Embryonic facial prominence (tissue), 1 donor: ENCODE results near the gene C16orf78.
"Not testable (repeated sequence)": the region's sequence is repeated elsewhere in the genome, so short reads cannot be mapped to it uniquely, and the experiment has no call there.

Experiments used
- DNase-seq: peaks from one replicate; pipeline ENCODE4 v3.0.0-alpha.2; 2016; ENCODE audit errors: extremely low spot score

The C16orf78 gene

DNA sequence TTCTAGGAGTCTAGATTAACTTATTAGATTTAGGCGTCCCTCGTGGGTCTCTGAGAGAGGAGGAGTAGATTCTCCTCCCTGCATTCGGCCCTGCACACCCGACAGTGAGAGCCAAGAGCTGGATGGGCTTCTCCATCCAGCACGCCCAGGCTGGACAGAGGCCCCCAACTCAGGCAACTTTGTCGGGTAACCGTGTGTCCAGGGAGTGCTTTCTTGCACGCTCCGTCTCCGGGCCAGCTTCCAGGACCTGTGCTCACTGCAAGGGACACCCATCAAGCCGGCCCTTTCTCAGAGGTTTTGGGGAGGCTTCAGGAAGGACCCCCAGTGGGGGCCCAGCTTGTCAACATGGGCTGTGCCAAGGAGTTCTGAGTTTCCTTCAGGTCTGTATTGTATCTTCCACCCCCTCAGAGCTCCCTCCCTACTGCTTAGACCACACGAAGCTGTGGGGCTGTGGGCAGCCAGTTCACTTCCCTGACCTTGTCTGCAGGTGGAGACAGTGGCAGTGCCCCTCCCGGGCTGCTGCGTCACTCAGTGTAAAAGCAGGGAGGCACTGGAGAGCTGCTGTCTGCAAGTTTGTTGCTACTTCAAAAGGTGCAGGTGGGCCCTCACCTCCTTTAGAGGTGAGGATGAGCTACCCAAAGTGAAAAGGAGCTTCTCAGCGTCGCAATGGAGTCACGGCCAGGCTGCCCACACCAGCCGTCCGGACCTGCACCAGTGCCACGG lies 24.0 kb upstream of the C16orf78 start:
- no peak for DNase-seq

GRCh38 chr16:49350265-49351095 lies 23.1 kb upstream of the C16orf78 start:
- DNase-seq, result no peak

- DNase-seq, result no peak
Measured at GRCh38 chr16:49351096-49351487, 22.5 kb upstream of the C16orf78 start.

DNA sequence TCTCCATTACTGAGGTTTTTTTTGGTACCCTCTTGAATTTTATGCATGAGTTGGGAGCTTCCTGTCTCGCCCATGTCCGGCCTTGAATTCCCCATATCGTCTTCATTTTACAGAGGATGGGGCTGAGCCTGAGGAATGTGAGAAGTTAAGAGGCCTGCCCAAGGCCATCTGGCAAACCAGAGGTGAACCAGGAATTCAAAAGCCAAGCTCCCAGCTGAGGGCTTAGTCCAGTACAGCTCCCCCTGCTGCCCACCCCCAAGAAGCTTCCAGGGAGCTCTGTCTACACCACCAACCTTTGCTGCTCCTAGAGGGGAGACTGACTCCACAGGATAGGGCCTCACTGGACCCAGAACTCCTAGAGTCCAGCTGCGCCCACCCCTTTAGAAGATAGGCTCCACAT lies 20.7 kb upstream of the C16orf78 start:
- no peak for DNase-seq

DNA sequence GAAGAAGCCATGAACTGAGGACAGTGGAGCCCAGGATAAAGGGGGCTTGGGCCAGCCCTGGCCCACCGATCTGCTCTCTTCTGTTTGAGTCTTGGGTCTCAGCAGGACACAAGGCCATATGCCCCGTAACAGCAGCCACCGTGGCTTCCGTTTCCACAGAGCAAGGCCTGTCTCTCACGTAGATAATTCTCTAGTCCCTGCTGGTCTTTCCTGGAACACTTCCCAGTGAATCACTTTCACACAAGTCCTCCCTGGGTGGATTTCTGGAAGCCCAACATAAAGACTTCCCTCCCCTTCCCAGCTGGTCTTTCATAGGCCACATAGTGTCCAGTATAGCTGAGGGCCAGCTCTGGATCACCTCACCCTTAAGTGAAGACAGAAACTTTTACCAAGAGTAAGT lies 19.9 kb upstream of the C16orf78 start:
- no peak for DNase-seq

DNA sequence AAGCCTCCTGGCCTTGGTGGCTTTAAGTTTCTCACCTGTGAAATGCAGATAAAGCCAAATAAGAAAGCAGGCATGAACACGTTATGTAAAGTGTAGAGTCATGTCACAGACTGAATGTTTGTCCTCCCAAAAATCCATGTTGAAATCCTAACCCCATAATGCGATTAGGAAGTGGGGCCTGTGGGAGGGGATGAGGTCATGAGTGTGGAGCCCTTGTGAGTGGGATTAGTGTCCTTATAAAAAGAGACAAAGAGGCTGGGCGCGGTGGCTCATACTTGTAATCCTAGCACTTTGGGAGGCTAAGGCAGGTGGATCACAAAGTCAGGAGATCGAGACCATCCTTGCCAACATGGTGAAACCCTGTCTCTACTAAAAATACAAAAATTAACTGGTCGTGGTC lies 19.5 kb upstream of the C16orf78 start:
- DNase-seq, result no peak

DNA sequence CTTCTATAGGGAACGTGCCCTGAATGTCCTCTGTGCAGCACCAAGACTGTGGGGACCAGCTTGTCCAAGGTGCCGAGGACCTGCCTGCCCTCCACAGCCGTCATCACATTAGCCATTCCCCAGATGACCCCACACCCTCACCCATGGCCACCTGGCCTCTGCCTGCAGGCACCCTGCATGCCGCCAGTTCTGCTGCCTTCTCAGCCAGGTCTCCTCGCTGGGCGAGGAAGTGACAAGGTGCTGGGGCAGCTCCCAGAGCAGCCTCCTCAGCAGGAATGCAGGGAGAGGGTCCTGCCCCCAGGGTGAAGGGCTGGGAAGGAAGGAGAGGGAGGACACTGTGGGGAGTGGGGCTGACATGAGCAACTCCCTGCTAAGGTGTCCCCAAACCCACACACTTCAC lies 18.6 kb upstream of the C16orf78 start:
- DNase-seq, result no peak

DNA sequence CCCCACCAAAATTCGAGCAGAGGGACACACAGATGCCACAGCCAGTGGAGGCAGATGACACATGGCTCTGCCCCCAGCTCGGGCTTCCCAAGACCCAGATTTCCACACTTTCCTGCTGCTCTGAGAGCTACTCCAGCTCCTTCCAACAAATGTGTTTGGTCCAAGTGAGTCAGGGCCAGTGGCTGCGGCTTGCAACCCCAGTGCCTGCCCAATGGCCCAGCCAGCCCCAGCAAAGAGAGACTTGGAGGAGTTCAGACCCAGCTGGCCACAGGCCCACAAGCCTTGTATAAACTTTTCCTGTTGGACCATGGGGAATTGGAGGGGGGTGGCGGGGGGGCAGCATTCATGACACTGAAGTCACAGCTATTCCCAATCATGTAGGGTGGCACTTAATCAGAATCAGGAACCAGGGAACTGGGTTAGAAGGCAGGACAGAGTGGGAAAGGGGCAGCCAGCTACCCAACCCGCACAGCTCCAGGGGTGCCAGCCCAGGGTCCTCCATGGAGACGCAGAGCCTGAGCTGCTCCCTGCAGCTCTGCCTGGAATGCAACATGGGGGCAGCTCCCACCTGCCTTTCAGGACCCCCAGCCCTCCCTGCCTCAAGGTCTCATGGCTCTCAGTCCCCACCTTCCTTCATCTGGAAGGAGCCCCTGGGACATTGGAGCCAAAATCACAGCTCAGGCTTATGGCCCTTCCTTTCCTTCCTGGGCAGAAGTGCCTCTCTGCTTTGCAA lies 17.5 kb upstream of the C16orf78 start:
- DNase-seq, result no peak

DNA sequence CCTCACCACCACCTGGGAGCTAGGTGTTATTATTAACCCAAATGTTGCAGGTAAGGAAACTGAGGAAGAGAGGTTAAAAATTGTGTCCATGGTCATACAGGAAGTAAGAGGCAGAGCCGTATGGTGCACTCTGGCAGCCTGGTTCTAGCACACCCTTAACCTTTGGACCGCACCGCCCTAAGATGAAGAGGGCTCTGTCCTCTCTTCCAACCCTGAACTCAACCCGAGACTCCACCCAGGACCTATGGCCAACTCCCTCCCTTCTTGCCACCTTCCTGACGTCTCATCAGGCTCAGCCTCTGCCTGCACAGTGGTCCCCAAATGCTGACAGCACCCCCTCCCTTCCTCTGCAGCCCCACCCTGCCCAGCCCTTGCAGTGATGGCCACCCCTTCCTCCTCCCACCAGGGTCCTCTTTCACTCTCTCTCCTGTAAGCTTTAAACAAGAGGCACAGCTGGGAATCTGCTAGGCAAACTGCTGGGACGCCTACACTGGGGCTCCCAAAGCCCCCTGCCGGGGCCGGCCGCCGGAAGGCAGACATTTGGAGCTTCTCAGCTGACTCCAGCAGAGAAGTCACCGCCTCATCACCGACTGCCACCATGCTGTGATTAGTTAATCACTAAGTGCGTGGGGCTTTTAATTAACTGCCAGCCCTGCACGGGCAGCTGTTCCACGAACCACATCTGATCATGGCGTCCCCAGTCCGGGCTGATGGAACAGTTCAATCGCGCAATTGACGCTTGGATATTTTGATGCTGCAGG lies 16.7 kb upstream of the C16orf78 start:
- no peak for DNase-seq

DNA sequence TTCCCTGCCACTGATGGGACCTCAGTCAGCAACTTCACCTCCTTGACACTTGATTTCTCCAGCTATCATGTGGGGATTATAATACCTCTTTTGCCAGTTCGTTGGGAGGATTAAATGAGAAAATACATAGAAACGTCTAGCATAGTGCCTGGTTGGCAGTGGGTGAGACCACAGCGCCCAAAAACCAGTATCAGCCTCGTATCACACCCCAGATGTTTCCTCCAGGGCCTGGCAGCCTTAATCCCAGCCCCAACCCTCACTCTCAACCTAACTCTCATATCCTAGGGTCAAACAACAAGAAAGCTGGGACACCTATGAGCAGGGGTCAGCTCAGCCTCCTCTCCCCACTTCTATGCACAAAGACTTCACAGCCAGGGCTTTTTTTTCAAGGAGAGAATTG lies 14.0 kb upstream of the C16orf78 start:
- no peak for DNase-seq

DNA sequence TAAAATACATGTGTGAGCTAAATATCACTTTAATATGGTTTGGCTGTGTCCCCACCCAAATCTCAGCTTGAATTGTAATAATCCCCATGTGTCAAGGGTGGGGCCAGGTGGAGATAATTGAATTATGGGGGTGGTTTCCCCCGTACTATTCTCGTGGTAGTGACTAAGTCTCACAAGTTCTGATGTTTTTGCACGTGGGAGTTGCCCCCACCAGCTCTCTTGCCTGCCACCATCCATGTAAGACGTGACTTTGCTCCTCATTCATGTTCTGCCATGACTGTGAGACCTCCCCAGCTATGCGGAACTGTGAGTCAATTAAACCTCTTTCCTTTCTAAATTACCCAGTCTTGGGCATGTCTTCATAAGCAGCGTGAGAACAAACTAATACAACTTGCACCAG lies 11.9 kb upstream of the C16orf78 start:
- not testable (repeated sequence) for DNase-seq

DNA sequence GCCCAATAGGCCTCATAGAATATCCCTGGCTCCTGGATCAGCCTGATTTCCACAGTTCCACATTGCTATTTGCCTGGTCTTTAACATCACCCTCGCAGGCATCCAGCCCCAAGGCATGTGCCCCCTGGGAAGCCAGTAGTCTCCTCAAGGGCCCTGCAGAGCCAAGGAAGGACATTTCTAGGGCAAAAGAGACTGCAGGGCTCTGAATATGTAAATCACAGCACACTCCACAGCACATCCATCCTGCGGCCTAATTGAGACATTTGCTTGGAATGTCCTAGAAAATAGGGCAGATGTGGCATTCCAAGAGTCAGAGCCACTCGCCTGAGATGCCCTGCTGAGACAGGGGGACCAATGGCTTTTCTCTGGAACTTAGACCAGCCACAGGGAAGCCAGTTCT lies 11.4 kb upstream of the C16orf78 start:
- no peak for DNase-seq

- DNase-seq, result no peak
Measured at GRCh38 chr16:49365711-49366509, 7.7 kb upstream of the C16orf78 start.

DNA sequence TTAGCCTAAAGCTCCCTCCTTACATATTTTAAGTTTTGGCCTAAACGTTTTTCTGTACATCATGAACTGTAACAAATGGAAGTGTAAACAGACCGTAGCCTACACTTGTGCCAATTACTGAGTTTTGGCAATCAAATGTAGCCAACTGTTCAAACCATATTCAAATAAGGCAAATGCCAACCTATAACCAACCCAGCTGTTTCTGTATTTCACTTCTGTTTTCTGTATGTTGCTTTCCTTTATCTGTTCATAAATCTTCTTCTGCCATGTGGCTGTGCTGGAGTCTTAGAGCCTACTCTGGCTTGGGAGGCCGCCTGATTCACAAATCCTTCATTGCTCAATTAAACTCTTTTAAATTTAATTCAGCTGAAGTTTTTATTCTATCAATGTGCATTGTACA lies 6.9 kb upstream of the C16orf78 start:
- no peak for DNase-seq

DNA sequence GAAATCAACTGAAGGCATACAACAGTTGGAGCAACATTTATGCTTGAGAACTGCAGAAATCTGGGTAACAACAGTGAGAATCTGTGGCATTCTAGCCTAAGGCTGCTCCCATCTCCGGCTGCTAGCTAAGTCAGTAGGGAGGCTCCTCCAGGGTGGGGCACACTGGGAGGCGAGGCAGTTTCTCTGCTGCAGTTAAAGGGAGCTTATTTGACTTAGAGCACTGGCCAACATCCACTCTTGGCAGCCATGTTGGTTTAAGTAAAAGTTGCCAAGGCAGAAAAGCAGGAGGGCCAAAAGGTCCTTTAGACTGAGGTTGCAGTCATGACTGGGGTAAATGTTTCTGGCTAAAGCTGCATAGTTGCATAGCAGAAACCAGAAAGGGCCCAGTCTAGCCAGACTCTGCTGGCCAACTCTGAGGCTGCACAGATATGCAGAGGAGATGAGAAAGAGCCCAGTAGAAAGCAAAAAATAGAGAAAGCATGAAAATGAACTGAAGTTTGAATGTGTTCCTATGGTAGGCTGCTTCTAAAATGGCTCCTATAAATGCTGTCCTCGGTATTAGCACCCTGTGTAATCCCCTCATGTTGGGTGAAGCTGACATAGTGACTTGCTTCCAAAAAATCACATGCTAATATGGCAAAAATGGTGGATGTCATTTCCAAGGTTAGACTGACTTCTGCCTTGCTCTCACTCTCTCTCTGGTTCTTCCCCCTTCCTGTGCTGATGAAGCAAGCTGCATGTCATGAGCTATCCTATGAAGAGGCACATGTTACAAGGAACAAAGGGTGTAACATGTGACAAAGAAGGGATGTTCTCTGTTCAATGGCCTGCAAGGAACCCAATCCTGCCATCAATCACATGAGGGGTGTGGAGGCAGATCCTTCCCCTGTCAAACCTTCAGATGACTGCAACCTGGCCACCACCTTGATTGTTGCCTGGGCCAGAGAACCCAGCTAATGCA lies 3.7 kb upstream of the C16orf78 start:
- DNase-seq, result no peak

GRCh38 chr16:49376206-49376605 lies 2.6 kb downstream of the C16orf78 start:
- no peak for DNase-seq

DNA sequence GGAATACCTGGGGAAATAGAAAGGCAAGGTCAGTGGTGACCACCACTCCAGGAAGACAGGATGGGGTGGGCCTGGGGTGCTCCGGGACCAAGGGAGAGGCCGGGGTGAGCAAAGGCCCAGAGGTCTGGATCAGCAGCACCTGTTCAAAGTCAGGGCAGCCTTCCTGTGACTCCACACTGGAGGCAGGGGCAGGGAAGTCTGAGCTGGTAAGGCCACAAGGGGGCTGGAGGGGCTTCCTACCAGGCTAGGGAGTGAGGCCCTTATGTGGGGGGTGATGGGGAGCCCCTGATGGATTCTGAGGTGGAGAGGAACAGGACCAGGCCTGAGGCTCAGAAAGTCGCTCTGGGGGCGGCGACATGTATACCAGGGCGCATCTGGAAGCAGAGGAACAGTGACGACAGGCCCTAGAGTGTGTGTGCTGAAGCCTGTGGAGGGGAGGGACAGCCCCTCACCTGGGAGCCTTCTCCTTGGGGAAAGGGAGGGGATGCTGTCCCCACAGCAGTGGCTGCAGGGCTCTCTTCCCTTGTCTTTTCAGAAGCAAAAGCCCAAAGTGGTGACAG lies 3.7 kb downstream of the C16orf78 start:
- DNase-seq, result no peak

- no peak for DNase-seq
Measured at GRCh38 chr16:49378238-49378637, 4.6 kb downstream of the C16orf78 start.

- no peak for DNase-seq
Measured at GRCh38 chr16:49378816-49379215, 5.2 kb downstream of the C16orf78 start.

GRCh38 chr16:49382916-49383315 lies 9.3 kb downstream of the C16orf78 start:
- no peak for DNase-seq
